Neural cell (in vitro differentiated cells): ENCODE data around the gene ATXN7L1.

Source experiments
- POLR2AphosphoS5 ChIP-seq: IDR thresholded peaks from 2 replicates; pipeline ENCODE4 v1.6.1; 2012
- RAD21 ChIP-seq: fragments of 450-650 bp; conservative IDR thresholded peaks from 2 replicates; pipeline ENCODE4 v1.6.1; 2014; ENCODE audit warnings: antibody characterized with exemption, mild to moderate bottlenecking, moderate library complexity
- SMC3 ChIP-seq: fragments of 450-650 bp; conservative IDR thresholded peaks from 2 replicates; pipeline ENCODE4 v1.6.1; 2014; ENCODE audit warnings: antibody characterized with exemption, mild to moderate bottlenecking, moderate library complexity; ENCODE audit not compliant: poor library complexity
- TAF1 ChIP-seq: IDR thresholded peaks from 2 replicates; pipeline ENCODE4 v1.6.1; 2012; ENCODE audit warnings: low read depth
- TF ChIP-seq, protein P1 (sequence below): fragments of 450-650 bp; IDR thresholded peaks from 2 replicates; pipeline ENCODE4 v1.5.1; 2014; ENCODE audit warnings: antibody characterized with exemption, mild to moderate bottlenecking, moderate library complexity; ENCODE audit not compliant: poor library complexity, severe bottlenecking
- TF ChIP-seq, protein P2 (sequence below): IDR thresholded peaks from 2 replicates; pipeline ENCODE4 v1.6.1; 2012; ENCODE audit warnings: borderline replicate concordance

DNA sequence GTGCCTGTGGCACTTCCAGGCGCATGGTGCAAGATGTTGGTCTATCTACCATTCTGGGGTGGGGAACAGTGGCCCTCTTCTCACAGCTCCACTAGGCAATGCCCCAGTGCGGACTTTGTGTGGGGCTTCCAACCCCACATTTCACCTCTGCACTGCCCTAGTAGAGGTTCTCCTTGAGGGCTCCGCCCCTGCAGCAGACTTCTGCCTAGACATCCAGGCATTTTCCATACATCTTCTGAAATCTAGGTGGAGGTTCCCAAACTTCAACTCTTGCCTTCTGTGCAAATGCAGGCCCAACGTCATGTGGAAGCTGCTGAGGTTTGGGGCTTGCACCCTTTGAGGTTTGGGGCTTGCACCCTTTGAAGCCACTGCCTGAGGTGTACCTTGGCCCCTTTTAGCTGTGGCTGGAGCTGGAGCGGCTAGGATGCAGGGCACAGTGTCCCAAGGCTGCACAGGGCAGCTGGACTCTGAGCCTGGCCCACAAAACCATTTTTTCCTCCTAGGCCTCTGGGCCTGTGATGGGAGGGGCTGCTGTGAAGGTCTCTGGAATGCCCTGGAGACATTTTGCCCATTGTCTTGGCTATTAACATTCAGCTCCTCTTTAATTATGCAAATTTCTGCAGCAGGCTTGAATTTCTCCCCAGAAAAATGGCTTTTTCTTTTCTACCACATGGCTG is 164.5 kb downstream of the ATXN7L1 start:
- TF ChIP-seq, protein P1, sequence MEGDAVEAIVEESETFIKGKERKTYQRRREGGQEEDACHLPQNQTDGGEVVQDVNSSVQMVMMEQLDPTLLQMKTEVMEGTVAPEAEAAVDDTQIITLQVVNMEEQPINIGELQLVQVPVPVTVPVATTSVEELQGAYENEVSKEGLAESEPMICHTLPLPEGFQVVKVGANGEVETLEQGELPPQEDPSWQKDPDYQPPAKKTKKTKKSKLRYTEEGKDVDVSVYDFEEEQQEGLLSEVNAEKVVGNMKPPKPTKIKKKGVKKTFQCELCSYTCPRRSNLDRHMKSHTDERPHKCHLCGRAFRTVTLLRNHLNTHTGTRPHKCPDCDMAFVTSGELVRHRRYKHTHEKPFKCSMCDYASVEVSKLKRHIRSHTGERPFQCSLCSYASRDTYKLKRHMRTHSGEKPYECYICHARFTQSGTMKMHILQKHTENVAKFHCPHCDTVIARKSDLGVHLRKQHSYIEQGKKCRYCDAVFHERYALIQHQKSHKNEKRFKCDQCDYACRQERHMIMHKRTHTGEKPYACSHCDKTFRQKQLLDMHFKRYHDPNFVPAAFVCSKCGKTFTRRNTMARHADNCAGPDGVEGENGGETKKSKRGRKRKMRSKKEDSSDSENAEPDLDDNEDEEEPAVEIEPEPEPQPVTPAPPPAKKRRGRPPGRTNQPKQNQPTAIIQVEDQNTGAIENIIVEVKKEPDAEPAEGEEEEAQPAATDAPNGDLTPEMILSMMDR, result no peak
- TF ChIP-seq TAF1, result no peak
- no peak for TF ChIP-seq RAD21
- no peak for TF ChIP-seq SMC3
- TF ChIP-seq, protein P2, sequence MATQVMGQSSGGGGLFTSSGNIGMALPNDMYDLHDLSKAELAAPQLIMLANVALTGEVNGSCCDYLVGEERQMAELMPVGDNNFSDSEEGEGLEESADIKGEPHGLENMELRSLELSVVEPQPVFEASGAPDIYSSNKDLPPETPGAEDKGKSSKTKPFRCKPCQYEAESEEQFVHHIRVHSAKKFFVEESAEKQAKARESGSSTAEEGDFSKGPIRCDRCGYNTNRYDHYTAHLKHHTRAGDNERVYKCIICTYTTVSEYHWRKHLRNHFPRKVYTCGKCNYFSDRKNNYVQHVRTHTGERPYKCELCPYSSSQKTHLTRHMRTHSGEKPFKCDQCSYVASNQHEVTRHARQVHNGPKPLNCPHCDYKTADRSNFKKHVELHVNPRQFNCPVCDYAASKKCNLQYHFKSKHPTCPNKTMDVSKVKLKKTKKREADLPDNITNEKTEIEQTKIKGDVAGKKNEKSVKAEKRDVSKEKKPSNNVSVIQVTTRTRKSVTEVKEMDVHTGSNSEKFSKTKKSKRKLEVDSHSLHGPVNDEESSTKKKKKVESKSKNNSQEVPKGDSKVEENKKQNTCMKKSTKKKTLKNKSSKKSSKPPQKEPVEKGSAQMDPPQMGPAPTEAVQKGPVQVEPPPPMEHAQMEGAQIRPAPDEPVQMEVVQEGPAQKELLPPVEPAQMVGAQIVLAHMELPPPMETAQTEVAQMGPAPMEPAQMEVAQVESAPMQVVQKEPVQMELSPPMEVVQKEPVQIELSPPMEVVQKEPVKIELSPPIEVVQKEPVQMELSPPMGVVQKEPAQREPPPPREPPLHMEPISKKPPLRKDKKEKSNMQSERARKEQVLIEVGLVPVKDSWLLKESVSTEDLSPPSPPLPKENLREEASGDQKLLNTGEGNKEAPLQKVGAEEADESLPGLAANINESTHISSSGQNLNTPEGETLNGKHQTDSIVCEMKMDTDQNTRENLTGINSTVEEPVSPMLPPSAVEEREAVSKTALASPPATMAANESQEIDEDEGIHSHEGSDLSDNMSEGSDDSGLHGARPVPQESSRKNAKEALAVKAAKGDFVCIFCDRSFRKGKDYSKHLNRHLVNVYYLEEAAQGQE, result no peak
- no peak for TF ChIP-seq POLR2AphosphoS5
